Embryonic facial prominence (tissue), 1 donor: ENCODE data around the gene TREX2.
A peak's percentile ranks its signal among the peaks of the same experiment; 100 is the strongest.

Experiments
- DNase-seq: peaks from one replicate; pipeline ENCODE4 v3.0.0-alpha.2; 2016; ENCODE audit errors: extremely low spot score

The TREX2 gene, protein sequence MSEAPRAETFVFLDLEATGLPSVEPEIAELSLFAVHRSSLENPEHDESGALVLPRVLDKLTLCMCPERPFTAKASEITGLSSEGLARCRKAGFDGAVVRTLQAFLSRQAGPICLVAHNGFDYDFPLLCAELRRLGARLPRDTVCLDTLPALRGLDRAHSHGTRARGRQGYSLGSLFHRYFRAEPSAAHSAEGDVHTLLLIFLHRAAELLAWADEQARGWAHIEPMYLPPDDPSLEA

DNA sequence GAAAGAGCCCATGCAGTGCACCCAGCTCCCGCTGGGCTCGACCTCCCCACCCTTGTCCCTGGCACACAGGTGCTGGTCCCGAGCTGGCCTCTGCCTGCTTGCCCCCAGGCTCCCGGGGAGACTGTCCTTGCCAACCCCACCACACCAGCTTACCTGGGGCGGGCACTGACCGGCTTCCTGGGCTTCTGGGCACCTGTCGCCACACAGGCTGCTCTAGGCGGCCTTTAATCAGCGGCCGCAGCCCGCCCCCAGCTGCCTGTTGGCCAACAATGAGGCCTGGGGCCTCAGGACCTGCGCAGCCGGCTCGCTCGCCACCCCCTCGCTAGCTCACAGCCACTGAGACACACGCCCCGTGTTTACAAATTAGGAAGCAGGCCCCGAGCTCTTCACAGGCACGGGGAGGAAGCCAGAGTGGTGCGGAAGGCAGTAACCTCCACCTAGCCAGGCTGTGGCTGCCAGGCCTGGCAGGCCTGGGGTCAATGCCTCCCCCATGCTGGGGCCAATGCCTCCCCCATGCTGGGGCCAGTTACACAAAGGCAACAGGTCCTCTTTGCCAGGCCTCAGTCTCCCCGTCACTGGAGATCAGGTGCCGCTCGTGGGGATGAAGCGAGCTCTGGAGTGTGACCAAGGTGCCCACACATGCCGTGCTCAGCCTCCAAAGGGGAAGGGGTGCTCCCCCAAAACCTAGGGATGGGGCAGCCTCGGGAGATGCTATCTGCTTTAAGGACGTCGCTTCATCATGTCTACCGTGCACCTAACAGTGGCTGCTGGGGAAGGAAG lies at the start of gene TREX2:
TREX2 (minus strand) TSS at position 201 of the 780 bp plus-strand sequence. CDS start 626 bp downstream, outside the sequence.
- no peak for DNase-seq

DNA sequence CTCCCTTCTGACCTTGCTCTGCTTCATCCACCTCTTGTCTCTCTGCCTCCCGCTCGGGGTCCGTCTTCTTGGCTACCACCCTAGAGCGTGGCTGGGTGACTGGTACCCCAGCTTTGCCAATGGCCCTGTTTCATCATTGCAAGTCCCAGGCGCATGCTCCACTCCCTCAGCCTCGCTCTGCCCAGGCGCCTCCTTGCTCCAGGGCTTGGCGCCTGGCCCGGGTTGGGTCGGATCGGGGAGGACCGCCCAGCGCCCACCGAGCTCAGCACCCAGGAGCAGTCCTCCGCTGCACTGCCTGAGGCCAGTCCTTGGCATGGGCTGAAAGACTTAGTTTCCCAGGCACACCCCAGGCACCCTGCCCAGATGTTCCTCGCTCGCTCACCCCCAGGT lies 49.5 kb upstream of the TREX2 start:
- no peak for DNase-seq

DNA sequence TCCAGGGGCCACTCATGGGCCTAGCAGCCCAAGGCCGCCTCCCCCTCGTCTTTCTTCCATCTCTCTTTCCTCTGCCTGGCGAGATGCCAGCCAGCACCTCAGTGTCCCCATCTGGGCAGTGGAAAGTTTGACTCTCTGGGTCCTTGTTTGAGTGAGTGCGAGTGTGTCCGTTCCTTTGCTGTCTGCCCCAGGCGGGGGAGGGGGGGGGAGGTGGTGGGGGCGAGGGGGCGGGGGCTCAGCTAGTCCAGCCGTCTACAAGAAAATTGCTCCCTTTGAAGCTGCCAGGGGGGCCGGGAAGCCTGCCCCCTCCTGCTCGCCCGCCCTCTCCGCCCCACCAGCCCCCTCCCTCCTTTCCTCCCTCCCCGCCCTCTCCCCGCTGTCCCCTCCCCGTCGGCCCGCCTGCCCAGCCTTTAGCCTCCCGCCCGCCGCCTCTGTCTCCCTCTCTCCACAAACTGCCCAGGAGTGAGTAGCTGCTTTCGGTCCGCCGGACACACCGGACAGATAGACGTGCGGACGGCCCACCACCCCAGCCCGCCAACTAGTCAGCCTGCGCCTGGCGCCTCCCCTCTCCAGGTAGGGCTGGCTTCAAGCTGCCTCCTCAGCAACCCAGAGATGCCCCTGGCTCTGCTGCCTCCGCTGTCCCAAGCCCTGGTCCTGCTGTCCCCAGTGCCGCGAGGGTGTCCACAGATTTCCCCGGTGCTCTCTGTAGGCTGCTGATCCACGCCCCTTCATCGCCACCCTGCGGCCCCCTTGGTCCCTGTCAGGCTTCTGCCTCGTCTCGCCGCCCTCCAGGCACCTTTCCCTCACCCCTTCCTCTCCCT lies 48.9 kb upstream of the TREX2 start, which contains the start of gene BGN:
BGN (plus strand) TSS at position 440 of the 821 bp plus-strand sequence. CDS start 9,652 bp downstream, outside the sequence.
- DNase-seq, result no peak

DNA sequence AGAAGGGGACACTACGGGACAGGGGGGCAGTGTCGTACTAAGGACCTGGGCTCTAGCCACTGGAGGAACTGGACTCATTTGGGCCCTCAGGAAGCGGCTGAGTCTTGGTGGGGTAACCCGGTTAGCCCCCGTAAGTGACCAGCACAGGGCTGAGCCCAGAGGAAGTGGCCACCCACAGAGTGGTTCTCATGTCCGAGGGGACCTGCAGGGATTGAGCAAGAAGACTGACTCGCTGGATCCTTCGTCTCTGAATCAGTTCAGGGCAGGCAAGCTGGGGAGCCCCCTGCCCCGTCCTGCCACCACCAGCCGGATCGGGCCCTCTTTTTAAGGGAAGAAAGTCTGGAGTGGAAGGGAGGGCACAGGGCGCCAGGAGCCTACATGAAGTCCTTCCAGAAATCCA lies 48.2 kb upstream of the TREX2 start:
- DNase-seq, result no peak

DNA sequence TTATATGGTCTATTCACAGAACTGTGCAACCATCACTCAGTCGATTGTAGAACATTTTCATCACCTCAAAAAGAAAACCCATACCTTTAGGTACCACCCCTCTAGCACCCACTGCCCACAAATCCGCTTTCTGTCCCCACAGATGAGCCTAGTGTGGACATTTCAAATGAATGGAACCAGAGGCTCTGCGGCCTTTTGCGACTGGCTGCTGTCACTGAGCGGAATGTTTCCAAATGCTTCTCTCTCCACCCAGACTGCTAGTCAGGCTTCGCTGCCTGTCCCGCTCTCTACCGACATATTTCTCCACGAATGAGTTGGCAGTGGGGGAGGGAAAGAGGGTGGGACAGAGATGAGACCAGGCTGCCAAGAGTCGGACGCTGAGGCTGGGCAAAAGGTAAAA lies 47.2 kb upstream of the TREX2 start:
- no peak for DNase-seq

DNA sequence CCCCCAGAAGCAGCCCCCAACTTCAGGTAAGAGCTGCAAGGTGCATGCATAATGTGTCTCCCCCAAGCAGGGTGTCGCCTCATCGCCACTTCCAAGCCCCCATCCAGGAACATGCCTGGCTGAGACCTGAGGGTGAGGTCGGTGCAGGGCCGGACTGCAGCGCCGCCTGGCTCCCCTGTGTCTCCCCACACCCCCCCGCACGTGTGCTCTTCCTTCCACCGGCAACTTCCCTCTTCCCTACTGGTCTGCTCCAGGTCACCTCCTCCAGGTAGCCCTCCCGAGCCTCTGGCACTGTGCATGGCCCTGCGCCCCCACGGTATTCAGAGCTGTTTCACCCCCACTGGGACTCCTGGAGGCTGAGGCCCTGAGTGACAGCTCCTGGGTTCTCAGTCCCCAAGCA lies 46.7 kb upstream of the TREX2 start:
- no peak for DNase-seq

DNA sequence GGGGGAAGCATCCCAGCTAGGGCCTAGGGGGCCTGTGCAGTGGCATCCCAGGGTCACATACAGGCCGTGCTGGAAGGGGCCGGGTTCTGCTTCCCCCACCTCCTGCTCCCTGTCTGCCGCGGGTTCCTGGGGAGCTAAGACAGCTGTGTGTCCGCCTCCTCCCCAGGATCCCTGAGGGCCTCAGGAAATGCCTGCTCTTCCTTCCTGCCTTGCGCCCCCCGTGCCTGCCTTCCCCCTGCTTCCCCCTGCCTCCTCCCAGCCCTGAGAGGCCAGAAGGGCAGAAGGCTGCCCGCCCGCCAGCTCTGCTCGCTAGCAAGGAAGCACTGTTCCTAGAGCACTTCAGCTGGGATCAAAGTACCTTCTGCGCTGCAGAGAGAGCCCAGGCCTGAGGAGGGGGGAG lies 46.1 kb upstream of the TREX2 start:
- no peak for DNase-seq

DNA sequence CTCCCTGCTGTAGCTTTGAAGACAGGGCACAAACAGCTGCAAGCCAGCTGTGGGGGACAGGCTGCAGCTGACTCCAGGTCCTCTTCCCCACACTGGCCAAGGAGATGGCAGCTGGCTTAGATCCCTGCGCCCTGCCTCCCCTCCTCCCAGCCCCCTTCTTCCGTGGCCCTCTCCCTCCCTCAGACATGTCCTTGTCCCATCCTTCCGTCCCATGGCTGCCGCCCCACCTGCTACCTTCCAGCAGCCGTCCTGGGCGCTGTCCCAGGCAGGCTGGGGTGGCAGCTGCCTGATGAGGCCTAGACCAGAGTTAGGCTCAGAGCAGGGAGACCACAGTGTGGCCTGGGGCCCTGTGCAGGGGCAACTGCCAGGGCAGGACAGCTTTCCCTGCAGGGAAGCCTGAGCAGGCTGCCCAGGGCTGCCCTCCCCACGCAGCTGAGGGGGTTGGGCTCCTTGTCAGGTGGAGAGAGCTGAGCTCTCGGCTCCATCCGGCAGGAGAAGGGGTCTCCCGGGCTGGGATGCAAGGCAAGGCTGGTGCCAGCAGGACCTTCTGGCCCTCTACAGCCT lies 45.6 kb upstream of the TREX2 start:
- DNase-seq, result no peak

DNA sequence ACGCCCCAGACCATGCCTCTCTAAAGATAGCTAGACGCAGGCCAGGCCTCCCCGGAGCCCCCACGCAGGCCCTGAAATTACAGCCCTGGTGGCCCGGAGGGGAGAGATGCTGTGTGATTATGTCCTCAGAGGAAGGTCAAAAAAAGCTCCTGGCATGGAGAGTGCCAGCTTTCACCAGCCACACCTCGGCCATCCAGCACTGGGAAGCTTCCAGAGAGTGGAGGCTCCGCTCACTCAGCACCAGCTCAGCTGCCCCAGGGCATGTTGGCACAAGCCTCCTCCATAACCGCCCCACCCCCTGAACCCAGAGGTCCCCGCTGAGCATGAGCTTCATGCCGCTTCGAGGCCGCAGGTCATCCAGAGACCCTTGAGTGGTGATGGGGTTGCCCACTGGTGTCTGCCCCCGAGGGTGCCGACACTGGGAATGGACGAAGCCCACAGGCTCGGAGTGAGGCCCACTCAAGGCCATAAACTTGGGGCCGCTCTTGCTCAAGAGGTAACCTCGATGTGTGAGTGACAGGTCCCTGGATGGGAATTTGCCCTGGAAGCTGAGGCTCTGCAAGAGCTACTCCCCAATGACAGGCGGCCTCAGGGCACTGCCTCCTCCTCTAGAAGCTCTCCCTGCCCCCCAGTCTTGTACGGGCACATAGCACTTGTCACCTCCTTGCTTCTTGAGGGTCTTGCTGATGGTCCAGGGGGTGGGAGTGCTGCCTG lies 44.5 kb upstream of the TREX2 start:
- DNase-seq, result no peak

DNA sequence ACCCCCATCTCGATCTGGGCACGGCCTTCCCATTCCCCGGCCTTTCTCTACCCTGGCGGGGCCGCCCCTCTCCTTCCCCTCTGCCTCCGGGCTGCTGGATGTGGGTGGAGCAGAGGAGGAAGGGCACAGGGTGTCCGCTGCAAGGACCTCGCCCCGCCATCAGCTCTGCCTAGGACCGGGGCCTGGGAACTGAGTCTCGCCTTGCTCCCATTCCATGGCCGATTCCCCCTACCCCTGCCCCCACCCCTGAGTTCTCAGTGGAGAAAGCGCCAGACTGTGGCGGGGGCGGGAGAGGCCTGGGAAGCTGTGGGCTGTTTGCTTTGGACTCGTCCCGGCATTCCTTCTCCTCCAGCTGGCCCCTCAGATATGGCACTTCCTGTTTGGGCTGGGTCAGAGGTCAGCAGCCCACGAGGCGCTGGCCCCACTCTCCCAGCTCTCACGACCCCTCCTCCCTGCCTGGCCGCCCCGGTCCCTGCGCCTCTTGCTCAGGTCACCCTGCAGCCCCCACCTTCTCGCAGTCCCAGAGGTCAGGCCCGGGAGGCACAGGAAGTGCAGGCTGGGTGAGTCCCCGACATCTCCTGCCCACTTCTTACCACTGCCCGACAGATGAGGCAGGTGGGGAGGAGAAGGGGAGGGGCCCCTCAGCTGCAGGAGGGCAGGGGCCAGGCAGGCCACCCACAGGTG lies 42.5 kb upstream of the TREX2 start:
- no peak for DNase-seq

DNA sequence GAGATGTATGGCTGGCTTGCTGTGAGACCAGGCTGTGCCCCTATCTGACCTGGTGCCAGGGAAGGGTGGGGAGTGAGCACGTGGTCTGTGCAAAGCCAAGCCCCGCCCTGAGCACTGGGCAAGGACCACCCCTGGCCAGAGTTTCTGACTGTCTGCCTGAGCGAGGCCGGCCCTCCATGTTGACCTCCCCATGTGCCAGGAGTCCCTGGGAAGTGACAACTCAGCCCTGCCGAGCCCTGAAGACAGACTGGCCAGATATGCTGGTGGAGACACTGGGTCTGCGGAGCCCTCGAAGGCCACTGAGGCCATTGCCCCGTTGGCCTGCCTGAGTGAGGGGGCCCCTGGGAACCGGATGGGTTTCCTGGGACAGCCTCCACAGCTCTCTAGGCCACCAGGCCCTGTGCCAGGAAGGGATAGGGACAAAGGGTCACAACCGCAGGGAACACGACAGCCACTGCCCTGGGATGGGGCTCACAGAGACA lies 41.8 kb upstream of the TREX2 start:
- no peak for DNase-seq

DNA sequence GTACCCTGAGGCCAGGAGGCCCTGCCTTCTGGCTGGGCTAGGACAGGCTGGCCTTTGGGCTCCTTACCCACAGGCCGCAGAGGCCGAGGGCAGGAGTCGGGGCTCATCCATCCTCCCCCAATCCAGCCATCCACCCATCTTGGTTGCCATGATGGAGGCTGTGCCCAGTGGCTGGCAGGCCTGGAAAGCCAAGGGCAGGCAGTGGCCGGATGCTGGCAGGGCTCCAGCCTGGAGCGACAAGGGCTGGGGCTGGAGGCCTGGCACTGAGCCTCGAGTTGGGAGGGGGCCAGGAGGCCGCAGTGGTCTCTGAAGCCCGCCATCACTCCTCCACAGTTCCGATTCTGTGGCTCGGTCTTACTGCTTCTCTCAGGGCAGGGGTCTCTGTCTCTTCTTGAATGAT lies 40.3 kb upstream of the TREX2 start:
- DNase-seq, result no peak

DNA sequence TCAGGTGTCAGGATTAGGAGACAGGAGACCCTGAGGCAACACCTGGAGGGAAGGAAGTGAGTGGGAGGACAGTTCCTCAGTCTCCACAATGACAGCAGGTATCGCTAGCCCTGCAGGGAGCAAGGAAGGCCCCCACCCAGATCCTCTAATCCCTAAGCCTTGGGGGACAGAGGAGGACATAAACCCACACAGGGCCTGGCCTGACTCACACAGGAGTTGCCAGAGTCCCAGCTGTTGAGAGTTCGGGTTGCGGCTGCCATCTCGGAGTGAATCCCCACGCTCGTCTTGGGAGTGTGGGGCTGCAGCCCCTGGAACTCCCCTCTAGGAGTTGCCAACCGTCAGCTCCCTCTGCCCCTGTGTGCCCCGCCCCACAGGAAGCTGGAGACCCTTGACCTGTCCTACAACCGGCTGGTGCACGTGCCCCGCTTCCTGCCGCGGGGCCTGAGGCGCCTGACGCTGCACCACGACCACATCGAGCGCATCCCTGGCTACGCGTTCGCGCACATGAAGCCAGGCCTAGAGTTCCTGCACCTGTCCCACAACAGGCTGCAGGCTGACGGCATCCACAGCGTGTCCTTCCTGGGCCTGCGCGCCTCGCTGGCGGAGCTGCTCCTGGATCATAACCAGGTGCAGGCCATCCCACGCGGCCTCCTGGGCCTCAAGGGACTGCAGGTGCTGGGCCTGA lies 39.7 kb upstream of the TREX2 start:
- DNase-seq, result no peak

DNA sequence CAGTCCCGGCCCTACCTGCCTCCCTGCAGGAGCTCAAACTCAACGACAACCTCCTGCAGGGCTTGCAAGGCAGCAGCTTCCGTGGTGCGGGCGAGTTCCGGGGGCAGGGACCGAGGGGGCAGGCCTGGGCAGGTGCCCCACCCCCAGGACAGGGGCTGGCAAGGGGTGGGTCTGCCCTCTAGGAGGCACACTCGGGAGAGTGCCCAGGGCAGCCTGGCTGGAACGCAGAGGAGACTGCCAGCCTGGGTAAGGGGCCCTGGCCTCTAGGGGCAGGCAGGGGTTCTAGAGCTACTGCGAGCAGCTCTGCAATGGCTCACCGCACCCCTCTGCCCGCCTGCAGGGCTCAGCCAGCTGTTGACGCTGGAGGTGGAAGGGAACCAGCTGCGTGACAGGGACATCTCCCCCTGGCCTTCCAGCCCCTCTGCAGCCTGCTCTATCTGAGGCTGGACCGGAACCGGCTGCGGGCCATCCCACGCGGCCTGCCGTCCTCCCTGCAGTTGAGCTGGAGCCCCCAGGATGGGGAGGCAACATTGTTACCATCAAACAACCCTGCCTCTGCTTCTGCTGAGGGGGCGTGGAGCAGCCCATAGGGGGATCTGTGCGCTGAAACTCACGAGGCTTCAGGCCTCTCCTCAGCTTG lies 36.6 kb upstream of the TREX2 start:
- DNase-seq, result no peak

DNA sequence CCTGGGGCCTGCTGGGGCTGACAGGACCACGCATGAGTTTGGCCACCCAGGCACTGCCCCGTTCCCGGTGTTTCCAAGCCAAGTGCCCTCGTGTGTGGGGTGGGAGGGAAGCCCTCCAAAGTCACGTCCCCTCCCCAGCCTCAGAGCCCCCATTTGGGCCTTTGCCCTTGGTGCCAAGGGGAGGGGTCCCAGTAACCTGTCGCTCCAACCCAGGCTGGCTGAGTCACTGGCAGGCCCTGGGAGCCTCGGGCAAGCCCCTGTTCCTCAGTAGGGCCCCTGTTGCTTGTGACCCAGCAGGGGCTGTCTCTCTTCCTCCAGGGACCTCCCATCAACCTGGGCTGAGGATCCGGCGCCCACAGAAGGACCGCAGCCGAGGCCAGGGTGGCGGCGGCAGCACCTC lies 35.2 kb upstream of the TREX2 start:
- DNase-seq, result no peak

DNA sequence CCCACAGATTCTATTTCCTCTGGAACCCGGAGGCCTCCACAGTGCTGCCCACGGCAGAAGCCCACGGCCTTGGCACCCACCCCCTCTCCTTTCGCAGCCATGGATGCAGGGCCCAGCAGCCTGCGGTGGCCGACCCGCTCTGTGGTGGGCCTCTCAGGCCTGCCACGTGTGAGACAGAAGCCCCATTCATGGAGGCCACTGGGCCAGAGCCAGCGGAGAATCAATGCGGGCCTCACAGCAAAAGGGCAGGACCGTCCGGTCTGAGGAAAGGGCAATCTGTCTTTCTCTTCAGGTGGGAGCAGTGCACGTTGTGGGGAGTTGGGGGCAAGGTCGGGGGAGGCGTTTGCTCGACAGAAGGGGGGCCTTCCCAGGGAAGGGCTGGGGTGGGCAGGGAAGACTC lies 32.9 kb upstream of the TREX2 start:
- DNase-seq, result no peak

DNA sequence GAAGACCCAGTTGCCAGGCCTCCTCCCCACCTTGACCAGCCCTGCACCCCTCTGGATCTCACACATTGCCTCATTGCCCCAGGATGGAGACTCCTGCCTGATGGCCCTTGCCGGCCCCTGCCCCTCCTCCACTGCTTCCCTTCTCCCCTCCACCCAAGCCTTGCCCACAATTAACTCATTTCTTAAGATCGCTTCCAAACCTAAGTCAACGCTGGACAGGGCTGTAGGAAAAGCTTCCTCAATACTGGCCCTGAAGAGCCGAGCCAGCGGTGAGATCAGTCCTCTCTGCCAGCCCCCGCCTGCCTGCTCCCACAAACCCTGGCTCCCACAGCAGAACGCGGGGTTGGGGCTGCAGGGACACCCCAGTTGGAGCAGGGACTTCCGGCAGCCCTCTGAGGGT lies 32.0 kb upstream of the TREX2 start:
- no peak for DNase-seq

DNA sequence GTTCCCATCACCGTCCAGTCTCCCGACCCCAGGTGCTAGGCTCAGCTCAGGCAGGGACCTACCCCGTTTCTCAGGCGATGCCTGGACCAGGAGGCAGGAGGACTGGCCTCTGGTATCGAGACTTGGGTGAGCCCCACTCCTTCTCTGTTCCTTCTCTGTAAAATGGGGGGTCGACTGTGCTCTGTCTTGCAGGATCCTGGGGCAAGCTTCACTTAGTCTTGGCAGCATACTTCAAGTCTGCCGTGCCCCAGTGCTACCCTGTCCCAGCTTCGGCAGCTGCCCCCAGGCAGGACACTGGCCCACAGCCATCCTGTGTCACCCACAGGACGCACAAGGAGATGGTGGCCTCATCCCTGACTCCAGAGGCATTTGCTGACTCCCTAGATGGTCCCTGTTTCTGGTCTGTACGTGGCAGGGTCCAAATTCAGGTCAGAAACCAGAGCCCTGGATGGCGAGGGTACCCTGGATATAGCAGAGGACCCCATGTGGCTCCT lies 31.6 kb upstream of the TREX2 start:
- DNase-seq, result no peak

DNA sequence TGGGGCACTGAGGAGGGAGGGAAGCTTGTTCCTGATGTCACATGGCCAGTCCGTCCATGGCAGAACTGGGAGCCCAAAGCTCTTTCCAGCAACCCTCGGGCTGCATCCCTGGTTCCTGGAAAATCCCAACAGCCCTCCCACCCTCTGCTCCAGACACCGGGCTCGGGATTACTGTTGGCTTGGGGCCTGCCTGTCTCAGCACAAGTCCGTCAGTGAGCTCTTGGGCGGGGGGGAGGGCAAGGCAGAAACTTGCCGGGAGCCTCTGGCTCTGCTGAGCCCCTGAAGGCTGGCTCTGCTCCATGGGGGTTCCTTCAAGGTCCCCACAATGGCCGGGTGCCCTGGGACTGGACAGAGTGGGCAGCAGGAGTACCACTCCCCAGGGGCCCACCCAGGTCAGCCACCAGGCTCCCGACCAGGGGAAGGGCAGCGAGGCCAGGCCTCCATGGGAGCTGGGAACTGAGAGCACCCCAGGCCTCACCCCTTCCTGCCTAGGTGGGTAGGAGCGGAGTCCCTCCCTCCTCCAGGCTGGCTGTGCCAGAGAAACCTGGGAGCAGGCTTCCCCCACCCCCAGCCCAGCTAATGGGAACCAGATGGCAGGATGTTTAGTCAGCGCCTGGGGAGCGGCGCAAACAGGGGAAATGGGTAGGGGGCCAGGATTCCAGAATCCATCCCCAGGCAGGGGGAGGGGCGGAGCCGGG lies 31.0 kb upstream of the TREX2 start:
- DNase-seq, result peak; percentile 22
